HCT116 (cell line): ENCODE measurements around the gene IFT22.

Experiments
- POLR2AphosphoS5 ChIP-seq: IDR thresholded peaks from 2 replicates; pipeline ENCODE4 v1.6.1; 2011; ENCODE audit warnings: mild to moderate bottlenecking, low read depth, low read length, moderate library complexity
- TF ChIP-seq, protein P1 (sequence below), 3 experiments: fragments of 200-600 bp in 1 of 3; sonication (generic) in 1 of 3; IDR thresholded peaks in 2 of 3; conservative IDR thresholded peaks in 1 of 3; 2 replicates each; pipeline ENCODE4 v1.5.1; 2012 to 2017; ENCODE audit warnings: low read depth in 2 of 3, low read length in 2 of 3, antibody characterized with exemption in 1 of 3, borderline replicate concordance in 1 of 3, control low read depth in 1 of 3, mild to moderate bottlenecking in 1 of 3, mixed read lengths in 1 of 3, mixed run types in 1 of 3, moderate library complexity in 1 of 3; ENCODE audit not compliant: insufficient read depth in 1 of 3

GRCh38 chr7:101294039-101294831 lies 27.4 kb downstream of the IFT22 start:
- TF ChIP-seq, protein P1, sequence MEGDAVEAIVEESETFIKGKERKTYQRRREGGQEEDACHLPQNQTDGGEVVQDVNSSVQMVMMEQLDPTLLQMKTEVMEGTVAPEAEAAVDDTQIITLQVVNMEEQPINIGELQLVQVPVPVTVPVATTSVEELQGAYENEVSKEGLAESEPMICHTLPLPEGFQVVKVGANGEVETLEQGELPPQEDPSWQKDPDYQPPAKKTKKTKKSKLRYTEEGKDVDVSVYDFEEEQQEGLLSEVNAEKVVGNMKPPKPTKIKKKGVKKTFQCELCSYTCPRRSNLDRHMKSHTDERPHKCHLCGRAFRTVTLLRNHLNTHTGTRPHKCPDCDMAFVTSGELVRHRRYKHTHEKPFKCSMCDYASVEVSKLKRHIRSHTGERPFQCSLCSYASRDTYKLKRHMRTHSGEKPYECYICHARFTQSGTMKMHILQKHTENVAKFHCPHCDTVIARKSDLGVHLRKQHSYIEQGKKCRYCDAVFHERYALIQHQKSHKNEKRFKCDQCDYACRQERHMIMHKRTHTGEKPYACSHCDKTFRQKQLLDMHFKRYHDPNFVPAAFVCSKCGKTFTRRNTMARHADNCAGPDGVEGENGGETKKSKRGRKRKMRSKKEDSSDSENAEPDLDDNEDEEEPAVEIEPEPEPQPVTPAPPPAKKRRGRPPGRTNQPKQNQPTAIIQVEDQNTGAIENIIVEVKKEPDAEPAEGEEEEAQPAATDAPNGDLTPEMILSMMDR (IDR thresholded peaks at IDR 0.05 in 2 of 3, conservative IDR thresholded peaks at IDR 0.05 in 1 of 3; ENCODE audit: borderline replicate concordance in 1 of 3, insufficient read depth in 1 of 3, low read depth in 2 of 3, low read length in 2 of 3): no peak
- no peak for TF ChIP-seq POLR2AphosphoS5
